Ovary (tissue), 3 donors: ENCODE results near the gene PLXNA2.

ENCODE experiments used
- EP300 ChIP-seq: sonication (generic); formaldehyde crosslinking; IDR thresholded peaks from one replicate; pipeline ENCODE4 v1.6.1; 2017; ENCODE audit warnings: antibody characterized with exemption
- POLR2A ChIP-seq: fragments of 450-650 bp; IDR thresholded peaks from one replicate; pipeline ENCODE4 v1.6.1; 2017; ENCODE audit warnings: antibody characterized with exemption, mild to moderate bottlenecking, moderate library complexity
- TF ChIP-seq, protein P1 (sequence below), 3 donors: fragments of 450-650 bp in 2 of 3; fragments of 200-600 bp in 1 of 3; IDR thresholded peaks; one replicate each; pipeline versions ENCODE4 v1.5.1 to v1.8.0; 2016 to 2022; ENCODE audit warnings: antibody characterized with exemption in 3 of 3, mild to moderate bottlenecking in 1 of 3
- donor health status: DM: no; HTN: no; CAD: no.

DNA sequence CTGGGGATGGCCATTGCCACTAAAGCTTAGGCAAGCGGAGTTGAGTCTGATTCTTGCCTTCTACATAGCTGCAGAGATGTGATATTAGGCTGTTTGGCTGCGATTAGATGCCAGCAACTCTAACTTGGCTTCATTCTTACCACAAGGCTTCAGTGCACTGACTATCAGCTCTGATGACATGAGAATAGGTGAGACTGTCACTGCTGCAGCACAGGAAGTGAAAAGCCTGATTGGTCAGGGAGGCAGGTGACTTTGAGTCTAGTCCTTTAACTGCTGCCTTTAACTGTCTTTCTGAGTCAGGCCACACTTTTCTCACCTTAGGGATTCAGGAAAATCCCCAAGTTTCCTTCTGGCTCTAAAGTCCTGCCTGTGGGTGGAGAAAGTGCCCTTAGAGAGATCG is 14.1 kb upstream of the PLXNA2 start:
- TF ChIP-seq, protein P1, sequence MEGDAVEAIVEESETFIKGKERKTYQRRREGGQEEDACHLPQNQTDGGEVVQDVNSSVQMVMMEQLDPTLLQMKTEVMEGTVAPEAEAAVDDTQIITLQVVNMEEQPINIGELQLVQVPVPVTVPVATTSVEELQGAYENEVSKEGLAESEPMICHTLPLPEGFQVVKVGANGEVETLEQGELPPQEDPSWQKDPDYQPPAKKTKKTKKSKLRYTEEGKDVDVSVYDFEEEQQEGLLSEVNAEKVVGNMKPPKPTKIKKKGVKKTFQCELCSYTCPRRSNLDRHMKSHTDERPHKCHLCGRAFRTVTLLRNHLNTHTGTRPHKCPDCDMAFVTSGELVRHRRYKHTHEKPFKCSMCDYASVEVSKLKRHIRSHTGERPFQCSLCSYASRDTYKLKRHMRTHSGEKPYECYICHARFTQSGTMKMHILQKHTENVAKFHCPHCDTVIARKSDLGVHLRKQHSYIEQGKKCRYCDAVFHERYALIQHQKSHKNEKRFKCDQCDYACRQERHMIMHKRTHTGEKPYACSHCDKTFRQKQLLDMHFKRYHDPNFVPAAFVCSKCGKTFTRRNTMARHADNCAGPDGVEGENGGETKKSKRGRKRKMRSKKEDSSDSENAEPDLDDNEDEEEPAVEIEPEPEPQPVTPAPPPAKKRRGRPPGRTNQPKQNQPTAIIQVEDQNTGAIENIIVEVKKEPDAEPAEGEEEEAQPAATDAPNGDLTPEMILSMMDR (IDR thresholded peaks at IDR 0.05) = no peak
- TF ChIP-seq POLR2A (no peak), EP300 (no peak)
